Measurements from ENCODE around the gene MAS1L.
"Not testable (repeated sequence)": the region's sequence is repeated elsewhere in the genome, so short reads cannot be mapped to it uniquely, and the experiment has no call there.

Gene MAS1L

DNA sequence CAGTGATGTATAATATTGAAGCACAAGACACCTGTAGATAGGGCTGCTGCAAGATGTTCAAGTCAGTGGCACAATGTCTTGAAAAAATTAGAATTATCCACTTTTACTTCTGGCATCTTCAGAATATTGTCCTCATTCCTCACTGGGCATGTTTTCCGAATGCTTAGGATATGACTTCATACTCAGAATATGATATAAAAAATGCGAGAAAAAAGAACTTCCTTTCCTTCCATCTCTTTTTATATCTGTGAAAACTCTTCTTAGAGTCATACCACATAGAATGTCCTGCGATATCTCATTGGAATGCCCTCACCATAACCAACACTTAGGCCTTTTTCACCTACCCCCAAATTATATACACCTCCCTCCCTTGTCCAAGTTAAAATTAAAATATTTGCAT lies 4.6 kb downstream of the MAS1L start:
- no peak for DNase-seq (ENCODE audit: low spot score)

- DNase-seq (ENCODE audit: low spot score) = no peak
Measured at GRCh38 chr6:29479560-29479959, 8.2 kb downstream of the MAS1L start.

GRCh38 chr6:29478740-29479139 lies 9.0 kb downstream of the MAS1L start:
- no peak for DNase-seq (ENCODE audit: low spot score)

DNA sequence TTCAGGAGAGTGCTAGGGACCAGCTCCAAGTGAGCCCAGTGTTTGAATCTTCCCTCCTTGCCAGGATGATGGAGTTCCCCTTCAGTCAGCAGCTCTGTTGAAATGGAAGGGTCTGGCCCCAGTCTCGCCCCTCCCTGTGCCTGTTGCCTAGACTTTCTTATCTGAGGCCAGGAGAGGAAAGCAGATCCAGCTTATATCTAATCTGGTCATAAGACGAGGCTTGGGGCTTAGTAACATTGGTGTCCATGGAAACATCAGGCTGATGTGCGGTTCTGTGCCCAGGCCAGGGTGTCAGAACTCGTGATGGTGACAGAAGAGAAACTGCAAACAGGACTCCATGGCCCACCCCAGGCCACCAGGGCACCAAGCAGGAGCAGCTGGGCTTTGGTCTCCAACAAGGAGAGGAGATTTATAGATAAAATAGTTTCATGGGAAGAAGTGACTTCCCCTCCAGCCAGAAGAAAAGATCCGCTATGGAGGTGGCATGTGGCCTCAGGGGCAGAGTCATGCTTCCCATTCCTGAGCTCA lies 9.8 kb downstream of the MAS1L start:
- DNase-seq (ENCODE audit: low spot score) = no peak

DNA sequence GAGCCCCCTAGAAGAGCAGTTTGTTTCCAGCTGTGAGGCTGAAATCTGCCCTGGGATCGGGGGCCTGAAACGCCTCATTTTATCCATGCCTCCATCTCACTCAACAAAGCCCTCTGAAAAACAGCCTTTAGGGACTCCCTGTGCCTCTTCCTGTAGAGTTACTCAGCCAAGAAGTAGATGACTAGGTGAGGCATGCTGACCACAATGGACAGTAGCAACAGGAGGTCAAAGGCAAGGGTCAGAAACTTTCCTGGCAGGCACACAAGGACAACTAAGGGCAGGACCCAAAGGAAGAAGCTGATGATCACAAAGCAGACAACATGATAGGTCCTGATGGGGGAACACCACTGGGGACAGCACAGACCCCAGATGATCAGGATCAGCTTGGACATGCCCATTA lies 12.8 kb downstream of the MAS1L start:
- no peak for DNase-seq (ENCODE audit: low spot score)

- no peak for DNase-seq (ENCODE audit: low spot score)
Measured at GRCh38 chr6:29466241-29466640, 21.5 kb downstream of the MAS1L start.

DNA sequence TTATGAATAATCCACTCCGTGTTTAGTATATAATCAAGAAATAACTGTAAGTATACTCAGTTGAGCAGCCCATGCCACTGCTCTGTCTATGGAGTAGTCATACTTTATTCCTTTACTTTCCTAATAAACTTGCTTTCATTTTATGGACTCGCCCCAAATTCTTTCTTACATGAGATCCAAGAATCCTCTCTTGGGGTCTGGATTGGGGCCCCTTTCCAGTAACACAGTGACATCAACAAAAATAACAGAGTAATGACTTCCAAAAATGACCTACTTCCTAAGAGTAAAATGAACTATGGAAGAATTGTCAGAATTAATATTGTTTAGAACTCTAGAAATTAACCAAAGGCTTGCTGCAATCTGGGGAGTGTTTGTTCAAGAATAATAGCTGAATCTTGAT lies 22.0 kb downstream of the MAS1L start:
- no peak for DNase-seq (ENCODE audit: low spot score)

DNA sequence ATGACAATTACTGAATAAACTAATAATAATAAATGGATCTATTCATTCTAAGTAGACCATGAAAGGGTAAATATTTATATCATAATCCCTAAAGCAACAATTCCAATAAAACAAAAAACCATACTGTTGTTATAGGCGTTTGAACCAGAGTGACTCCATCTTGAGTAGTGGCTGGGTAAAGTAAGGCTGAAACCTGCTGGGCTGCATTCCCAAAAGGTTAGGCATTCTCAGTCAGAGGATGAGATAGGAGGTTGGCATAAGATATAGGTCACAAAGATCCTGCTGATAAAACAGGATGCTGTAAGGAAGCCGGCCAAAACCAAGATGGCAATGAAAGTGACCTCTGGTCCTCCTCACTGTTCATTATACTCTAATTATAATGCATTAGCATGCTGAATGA lies 22.5 kb downstream of the MAS1L start:
- no peak for DNase-seq (ENCODE audit: low spot score)

DNA sequence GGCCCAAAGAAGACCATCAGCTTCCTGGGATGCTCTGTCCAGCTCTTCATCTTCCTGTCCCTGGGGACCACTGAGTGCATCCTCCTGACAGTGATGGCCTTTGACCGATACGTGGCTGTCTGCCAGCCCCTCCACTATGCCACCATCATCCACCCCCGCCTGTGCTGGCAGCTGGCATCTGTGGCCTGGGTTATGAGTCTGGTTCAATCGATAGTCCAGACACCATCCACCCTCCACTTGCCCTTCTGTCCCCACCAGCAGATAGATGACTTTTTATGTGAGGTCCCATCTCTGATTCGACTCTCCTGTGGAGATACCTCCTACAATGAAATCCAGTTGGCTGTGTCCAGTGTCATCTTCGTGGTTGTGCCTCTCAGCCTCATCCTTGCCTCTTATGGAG lies 25.7 kb downstream of the MAS1L start:
- DNase-seq (ENCODE audit: low spot score) = no peak

DNA sequence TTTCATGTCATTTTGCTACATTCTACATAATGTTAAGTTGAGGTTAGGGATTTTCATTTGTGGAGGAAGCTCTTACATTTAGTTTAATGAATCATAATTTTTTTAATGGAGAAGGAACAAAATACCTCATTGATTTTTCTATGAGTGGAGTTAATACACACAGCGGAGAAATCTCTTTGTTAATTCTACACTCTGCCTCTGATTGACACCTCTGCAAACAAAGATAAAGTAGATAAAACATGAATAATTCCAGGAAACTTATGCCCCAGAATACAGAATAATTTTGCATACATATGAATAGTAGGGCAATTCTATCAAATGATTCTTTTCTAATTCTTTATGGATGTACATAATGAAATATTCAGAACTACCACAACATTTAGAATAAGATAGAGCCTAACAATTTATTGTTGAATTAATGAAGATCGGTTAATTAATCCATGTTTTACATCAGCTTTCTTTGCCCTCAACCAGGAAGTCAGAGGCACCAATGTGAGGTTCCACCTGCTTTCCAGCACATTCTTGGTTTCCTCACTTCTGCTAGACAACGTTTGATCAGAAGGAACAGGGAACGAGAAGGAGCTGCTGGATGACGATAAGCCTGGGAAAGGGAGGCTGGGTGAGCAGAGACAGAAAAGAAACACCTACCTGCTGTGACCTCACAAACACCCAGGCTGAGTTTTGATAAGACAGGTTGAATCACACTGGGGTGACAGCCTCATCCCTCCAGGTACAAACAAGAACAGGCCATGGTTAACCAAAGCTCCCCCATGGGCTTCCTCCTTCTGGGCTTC lies 26.5 kb downstream of the MAS1L start:
- no peak for DNase-seq (ENCODE audit: low spot score)

DNA sequence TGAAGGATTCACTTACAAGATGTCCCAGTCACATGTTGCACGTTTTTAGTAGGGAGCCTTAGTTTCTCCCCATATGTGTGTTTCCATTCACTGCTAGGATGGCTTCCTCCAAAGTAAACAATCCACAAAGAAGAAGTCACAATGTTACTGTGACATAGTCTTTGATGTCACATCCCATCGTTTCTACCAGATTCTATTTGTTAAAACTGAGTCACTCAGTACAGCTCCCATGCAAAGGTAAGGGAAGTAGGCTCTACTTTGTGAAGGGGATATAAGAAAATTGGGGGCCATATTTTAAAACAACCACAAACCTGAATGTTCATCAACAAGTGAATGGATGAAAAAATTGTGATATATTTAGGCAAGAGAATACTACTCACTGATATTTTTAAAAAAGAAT lies 30.8 kb downstream of the MAS1L start, which contains the start of the genes OR11A1 and OR2H1:
OR11A1 (minus strand) TSS at position 101 of the 400 bp plus-strand sequence. CDS start 29,430 bp downstream, outside the sequence.
OR2H1 (plus strand) TSS at position 185 of the 400 bp plus-strand sequence. CDS start 4,615 bp downstream, outside the sequence.
- DNase-seq (ENCODE audit: low spot score) = no peak

DNA sequence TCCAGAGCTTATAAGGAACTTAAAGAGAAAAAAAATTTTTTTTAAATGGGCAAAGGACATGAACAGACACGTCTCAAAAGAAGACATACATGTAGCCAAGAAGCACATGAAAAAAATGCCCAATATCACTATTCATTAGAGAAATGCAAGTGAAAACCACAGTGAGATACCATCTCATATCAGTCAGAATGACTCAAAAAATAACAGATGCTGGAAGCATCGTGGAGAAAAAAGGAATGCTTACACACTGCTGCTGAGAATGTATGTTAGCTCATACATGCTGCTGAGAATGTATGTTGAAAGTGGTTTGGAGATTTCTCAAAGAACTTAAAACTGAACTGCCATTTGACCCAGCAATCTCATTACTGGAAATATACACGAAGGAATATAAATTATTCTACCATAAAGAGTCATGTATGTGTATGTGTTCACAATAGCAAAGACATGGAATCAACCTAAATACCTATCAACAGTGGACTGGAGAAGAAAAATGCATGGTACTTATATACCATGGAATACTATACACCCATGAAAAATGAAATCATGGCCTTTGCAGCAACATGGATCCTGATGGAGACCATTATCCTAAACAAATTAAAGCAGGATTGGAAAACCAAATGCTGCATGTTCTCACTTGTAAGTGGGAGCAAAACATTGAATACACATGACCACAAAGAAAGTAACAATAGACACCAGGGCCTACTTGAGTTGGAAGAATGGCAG lies 36.1 kb downstream of the MAS1L start:
- DNase-seq (ENCODE audit: low spot score) = no peak

DNA sequence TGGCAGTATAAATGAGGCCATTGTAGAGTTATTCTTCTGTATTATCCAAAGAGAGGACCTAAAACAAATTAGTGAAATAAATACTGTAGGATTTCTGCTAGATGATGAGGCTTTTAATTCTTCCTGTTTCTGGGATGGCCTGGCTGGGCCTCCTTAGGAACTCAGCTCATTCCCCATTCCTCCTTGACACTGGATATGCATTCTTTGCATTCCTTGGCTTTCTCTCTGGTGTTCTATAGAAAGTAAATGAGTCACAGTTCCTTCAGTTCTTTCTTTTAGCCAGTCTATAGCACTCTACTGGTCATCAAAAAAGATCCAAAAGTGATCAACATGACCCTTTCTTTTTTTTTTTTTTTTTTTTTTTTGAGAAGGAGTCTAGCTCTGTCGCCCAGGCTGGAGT lies 40.1 kb downstream of the MAS1L start:
- no peak for DNase-seq (ENCODE audit: low spot score)

DNA sequence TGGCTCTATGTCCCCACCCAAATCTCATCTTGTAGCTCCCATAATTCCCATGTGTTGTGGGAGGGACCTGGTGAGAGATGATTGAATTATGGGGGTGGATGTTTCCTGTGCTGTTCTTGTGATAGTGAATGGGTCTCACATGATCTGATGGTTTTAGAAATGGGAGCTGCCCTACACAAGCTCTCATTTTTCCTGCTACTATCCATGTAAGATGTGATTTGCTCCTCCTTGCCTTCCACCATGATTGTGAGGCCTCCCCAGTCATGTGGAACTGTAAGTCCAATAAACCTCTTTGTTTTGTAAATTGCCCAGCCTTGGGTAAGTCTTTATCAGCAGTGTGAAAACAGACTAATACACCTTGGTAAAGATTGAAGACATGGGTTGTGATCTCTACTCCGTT lies 43.7 kb downstream of the MAS1L start:
- DNase-seq (ENCODE audit: low spot score) = not testable (repeated sequence)

DNA sequence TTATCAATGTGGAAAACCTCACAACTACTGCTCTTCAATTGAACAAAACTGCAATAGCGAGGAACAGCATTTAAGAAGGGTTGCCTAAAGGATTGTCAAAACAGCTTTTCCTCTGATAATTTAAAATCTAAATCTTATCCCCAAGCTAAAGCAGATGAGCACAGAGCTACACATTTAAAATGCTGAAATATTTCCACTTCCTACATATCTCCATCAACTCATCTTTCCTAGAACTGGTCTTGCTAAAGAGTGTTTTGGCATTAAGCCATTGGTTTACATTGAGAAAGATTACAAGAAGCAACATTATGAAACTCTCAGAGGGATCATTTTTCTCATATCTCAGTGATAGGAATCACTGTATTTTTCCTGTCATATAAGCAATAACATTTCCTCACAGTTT lies 45.0 kb downstream of the MAS1L start:
- no peak for DNase-seq (ENCODE audit: low spot score)

DNA sequence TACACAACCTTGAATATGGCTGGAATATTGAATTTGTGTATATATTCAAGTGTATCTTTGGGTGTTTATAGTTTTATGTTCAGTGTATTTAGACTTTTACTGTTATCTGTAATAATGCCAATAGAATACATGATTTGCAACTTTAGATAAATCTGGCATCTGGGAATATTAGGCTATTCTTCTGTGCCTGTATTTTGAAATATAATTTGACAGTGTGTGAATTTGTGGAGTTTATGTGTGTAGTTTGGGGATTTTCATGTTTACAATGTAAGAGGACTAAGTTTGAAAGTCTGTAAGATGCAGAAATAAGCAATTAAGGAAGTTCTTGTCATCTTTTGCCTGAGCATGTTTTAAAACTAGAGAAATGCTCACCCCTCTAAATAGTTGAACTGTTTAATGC lies 48.8 kb downstream of the MAS1L start, which contains the start of gene OR10C1:
OR10C1 (plus strand) TSS at position 301 of the 400 bp plus-strand sequence. CDS start 710 bp downstream, outside the sequence.
- no peak for DNase-seq (ENCODE audit: low spot score)

DNA sequence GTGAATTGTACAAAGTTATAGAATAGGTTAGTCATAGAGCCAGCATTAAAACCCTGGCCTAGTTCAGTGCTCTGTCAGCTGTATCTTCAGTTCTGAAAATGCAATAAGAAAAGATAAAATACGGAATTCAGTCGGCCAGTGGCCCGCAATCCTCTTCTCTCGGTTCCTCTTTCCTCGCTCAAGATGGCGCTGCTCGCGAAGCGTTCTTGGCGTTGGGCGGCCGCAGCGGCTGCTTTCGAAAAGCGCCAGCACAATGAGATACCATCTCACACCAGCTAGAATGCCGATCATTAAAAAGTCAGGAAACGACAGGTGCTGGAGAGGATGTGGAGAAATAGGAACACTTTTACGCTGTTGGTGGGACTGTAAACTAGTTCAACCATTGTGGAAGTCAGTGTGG lies 51.0 kb downstream of the MAS1L start:
- not testable (repeated sequence) for DNase-seq (ENCODE audit: low spot score)

Measured in hematopoietic multipotent progenitor cell treated with erythropoietin and hydrocortisone succinate and interleukin-3 and kit ligand, for 15 days (in vitro differentiated cells).